HG03135 (cell line): Measurements from ENCODE around the gene MMEL1.

Experiments
- ATAC-seq: cut with Tn5 transposase; IDR thresholded peaks from one replicate; pipeline ENCODE4 v1.9.1; 2021; ENCODE audit warnings: mild to moderate bottlenecking, moderate library complexity; ENCODE audit not compliant: unreplicated experiment

Gene MMEL1

DNA sequence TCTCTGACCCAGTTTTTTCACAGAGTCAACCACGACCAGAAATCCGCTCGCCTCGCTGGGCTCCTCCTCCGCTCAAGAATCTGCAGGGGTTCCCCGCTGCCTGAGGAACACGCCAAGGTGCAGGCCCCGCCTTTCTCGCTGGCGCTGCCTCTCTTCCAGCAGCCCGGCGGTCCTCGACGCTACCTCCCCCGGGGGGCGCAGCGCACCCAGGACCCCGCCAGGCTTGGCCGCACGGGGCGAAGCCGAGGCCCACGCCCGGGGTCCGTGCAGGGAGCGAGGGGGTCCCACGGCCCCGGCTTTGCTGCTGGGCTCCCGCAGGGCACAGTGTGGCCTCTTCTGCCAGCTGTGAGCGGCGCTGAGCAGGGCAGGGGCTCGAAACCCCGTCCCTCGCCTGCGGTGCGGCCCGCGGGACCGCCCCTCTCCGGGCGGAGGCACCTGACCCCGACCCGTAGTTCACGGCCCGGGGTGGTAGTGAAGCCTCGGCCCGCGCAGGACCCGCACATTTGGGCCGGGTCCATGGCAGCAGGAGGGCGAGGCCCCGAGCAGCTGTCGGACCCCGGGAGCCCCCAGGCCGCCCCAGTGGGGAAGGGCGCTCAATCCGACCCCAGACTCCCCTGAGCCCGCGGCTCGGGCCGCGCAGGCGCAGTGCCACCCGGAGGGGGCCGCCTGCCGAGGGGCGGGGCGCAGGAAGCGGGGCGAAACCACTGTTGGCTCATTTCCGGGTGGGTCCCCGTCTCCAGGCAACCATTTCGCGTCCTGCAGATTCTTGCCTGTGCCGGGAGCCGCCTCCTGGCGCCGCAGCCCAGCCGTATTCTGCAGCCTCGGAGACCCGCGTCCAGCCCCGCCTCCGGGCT is 10.0 kb upstream of the MMEL1 start:
- peak; percentile 80 for ATAC-seq

- no peak for ATAC-seq
These were observed 9.3 kb upstream of the MMEL1 start for GRCh38 chr1:2642131-2642559.

GRCh38 chr1:2641381-2642130 is 8.7 kb upstream of the MMEL1 start:
- no peak for ATAC-seq

- no peak for ATAC-seq
These were observed 7.8 kb upstream of the MMEL1 start for GRCh38 chr1:2640626-2641025.

- ATAC-seq = no peak
These were observed 7.0 kb upstream of the MMEL1 start for GRCh38 chr1:2639607-2640521.

DNA sequence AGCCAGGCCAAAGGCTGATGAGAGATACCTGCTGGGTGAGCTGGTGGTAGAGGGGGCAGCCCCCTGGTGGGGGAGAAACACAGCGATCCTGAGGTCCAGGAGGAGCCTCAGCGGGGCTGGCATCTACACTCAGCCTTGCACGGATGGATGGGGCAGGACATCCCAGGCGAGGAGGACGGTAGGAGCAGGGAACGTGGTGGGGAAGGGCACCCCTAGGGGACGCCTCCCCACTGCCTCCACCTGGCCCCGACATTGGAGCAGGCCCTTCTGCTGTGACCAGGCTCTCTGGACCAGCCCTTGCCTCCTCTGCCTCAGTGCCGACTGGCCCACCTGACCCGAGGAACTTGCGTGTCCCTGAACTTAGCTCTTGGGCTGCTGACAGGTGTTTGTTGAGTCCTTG is 6.4 kb upstream of the MMEL1 start:
- ATAC-seq = no peak

DNA sequence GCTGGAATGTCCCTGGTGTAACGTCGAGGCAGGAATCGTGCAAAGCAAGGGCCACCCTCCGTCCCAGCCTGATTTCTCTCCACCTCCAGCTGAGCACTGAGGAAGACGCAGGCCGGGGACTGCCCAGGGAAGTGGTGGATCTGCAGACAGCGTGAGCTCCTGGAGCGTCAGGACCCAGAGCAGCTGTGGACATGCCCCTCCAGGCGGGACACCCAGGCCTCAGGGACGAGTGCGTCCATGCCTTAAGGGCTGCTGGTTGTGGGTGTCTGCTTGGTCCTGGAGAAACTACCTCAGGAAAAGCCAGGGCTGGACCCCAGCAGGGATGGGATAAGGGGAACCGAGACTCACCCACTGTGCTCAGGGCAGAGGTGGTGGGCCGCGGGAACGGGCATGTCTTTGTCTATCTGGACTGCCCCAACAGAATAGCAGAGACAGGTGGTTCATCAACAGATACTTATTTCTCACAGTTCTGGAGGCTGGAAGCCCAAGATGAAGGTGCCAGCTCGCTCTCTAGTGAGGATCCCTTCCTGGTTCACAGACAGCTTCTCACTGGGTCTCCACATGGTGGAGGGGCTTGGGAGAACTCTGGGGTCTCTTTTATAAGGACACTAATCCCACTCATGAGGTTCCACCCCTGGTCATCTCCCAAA is 5.8 kb upstream of the MMEL1 start:
- no peak for ATAC-seq

DNA sequence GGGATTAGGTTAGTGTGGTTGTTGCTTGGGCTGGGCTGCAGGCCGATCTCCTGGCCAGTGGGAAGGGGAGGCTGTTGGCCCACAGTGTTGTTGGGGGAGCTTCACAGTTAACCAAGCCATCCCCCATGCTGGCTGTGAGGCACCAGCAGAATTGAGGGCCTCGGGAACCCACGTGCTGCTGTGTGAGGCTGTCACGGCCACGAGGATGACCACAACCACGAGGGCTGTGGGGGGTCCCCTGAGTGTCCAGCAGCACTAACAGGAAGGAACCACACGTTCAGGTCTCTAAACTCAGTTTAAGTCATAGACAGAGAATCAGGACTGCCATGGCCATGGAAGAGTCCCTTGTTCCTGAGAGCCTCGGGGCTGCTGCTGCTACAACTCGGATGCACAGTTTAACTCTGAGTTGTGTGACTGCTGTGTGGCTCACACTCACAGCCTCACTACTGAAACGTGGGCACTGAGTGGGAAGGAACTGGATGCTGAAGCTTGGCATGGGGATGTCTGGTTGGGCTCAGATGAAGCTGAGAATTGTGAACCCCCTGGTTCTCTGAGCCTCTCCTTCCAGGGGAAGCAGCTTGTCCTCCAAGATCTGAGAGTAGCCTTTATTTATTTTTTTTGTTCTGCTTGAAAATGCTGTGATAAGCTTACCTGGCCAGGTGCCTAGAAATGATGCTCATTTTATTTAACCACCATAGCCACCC is 4.8 kb upstream of the MMEL1 start:
- no peak for ATAC-seq

DNA sequence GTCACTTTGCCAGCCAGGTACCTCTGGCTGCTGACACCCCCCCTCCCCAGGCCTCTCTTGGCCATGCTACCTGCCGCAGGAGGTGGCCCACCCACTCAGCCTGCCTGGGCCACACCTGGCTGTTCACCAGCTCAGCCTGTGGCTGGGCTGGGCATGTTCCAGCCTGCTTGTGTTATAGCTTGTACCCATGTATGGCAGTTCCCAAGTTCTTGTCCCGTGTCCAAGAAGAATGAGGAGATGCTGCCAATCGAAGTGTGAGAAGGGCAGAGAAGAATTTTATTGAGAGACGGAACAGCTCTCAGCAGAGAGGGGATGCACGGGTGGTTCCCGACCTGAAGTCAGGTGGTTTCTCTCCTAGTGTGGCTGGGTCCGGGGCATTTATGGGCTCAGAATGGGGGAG is 3.9 kb upstream of the MMEL1 start:
- no peak for ATAC-seq

DNA sequence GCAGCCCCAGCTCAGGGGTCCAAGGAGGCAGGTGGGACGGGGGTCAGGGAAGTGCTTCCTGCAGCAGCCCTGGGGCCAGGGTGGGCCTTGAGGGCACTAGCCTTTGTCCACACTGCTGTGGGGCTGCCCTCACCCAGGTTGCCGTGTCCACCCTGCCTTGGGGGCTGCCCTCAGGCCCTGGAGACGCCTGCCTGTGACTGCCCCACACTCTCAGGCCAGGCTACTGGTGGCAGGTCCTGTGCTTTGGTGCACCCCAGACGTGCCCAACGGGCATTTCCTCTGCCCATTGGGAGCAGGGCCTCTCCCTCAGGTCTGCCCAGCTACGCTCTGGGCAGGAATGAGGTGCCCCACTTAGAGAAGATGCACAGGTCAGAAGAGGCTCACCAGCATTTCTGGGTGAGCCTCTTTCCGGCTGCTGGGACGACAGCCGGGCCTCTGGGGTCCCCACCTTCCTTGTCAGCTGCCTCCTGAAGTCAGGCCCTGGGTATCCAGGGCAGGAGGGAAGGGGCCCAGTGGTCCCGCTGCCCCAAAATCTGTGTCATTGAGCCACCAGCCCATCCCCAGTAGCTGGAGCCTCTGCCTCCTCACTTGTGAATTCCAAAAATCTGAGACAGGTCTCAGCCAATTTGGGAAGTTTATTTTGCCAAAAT is 2.7 kb upstream of the MMEL1 start:
- no peak for ATAC-seq

- no peak for ATAC-seq
These were observed 1.2 kb upstream of the MMEL1 start for GRCh38 chr1:2633936-2634491.

GRCh38 chr1:2633366-2633935 is 635 bp upstream of the MMEL1 start:
- no peak for ATAC-seq

DNA sequence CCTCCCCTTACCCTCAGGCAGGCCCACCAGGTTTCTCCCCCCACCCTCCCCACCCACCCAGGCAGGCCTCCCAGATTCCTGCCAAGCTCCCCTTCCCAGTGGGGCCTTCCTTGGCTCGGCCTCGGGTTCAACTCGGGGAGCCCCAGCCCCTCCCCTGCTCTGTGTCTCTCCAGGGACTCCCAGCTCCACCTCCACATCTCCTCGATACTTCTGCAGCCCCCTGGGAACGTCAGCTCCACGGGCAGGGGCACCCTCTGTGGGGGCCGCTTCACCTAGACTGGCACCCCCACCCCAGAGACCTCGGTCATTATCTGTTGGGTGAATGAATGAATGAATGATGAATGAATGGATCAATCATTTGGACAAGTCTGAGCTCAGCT is 775 bp downstream of the MMEL1 start:
- no peak for ATAC-seq

DNA sequence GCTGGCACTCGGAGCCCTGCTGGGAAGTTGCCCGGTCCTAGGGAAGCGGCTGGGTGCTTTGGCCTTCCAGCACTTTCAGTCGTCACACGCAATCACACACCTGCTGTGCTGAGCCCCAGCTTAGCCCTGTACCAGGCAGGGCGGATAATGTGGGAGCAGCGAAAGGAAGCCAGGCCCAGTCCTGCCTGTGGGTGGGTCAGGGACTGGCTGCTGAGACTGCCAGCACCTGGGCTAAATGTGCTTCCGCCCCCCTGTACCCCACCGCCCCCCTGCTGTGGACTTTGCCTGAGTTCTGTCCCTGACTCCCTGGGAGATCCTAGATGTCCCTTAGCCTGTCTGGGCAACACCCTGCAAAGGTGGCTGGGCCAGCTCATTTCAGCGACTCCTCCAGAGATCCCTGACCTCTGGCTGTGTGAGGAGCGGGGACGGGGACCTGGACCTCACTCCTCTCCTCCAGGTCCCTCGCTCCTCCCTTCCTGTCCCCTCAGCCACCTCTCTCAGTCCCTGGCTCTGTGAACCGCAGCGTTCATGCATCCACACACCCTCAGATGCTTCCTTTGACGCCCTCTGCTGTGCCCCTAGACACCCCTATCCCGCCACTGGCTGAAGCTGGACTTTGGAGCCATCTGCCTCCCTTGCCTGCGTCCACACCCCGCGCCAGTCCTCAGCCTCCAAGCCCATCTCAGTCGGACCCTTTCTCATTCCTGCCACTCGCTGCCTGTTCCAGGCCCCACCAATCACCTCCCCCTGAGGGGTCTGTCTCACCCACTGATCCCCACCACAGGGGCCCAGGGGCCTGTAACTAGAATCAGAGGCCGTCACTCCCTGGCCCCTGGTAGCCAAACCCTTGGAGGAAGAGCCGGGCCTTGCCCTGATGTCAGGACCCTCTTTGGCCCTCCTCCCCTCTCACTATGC is 1.4 kb downstream of the MMEL1 start:
- ATAC-seq = no peak

DNA sequence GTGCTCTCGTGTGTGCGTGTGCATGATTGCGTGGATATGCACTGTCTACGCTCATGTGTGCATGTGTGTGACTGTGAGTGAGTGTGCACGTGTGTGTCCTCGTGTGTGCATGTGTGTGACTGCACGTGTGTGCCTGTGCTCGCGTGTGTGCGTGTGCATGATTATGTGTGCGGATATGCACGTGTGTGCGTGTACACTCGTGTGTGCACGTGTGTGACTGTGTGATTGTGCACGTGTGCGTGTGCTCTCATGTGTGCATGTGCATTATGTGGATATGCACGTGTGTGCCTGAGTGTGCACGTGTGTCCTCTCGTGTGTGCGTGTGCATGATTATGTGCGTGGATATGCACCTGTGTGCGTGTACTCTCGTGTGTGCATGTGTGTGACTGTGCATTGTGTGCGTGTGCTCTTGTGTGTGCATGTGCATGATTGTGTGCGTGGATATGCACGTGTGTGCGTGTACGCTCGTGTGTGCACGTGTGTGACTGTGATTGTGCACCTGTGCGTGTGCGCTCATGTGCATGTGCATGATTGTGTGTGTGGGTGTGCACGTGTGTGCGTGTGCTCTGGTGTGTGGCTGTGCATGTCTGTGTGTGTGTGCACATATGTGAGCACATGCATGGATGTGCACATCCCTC is 2.2 kb downstream of the MMEL1 start:
- ATAC-seq = no peak

- ATAC-seq = no peak
These were observed 3.0 kb downstream of the MMEL1 start for GRCh38 chr1:2629627-2630497.
